Measurements from ENCODE around the gene CLTCL1.

CLTCL1 gene

GRCh38 chr22:19195796-19196731, 95.5 kb downstream of the CLTCL1 start:
- DNase-seq (ENCODE audit: low spot score) = no peak

- DNase-seq (ENCODE audit: low spot score) = no peak
These were observed 96.6 kb downstream of the CLTCL1 start for GRCh38 chr22:19194766-19195536.

- no peak for DNase-seq (ENCODE audit: low spot score)
These were observed 97.6 kb downstream of the CLTCL1 start for GRCh38 chr22:19193879-19194278.

- no peak for DNase-seq (ENCODE audit: low spot score)
These were observed 103.6 kb downstream of the CLTCL1 start for GRCh38 chr22:19187716-19188563.

GRCh38 chr22:19184276-19184997, 107.1 kb downstream of the CLTCL1 start:
- no peak for DNase-seq (ENCODE audit: low spot score)

- DNase-seq (ENCODE audit: low spot score) = no peak
These were observed 108.3 kb downstream of the CLTCL1 start for GRCh38 chr22:19183216-19183615.

GRCh38 chr22:19182472-19183157, 108.9 kb downstream of the CLTCL1 start:
- no peak for DNase-seq (ENCODE audit: low spot score)

GRCh38 chr22:19181786-19182471, 109.6 kb downstream of the CLTCL1 start:
- no peak for DNase-seq (ENCODE audit: low spot score)

- DNase-seq (ENCODE audit: low spot score) = no peak
These were observed 110.6 kb downstream of the CLTCL1 start for GRCh38 chr22:19180740-19181410.

- DNase-seq (ENCODE audit: low spot score) = no peak
These were observed 111.3 kb downstream of the CLTCL1 start for GRCh38 chr22:19180234-19180633.

GRCh38 chr22:19179497-19180048, 111.9 kb downstream of the CLTCL1 start:
- peak; percentile 64 for DNase-seq (ENCODE audit: low spot score)

- peak; percentile 90 for DNase-seq (ENCODE audit: low spot score)
These were observed 112.6 kb downstream of the CLTCL1 start, which contains the start of gene SLC25A1 for GRCh38 chr22:19178657-19179496. TSS of gene SLC25A1 (minus strand) at chr22:19178736. CDS start at chr22:19178673, 63 bp downstream.

GRCh38 chr22:19178065-19178656, 113.4 kb downstream of the CLTCL1 start:
- peak; percentile 58 for DNase-seq (ENCODE audit: low spot score)

GRCh38 chr22:19177164-19178064, 114.1 kb downstream of the CLTCL1 start:
- DNase-seq (ENCODE audit: low spot score) = no peak

- no peak for DNase-seq (ENCODE audit: low spot score)
These were observed 114.8 kb downstream of the CLTCL1 start for GRCh38 chr22:19176732-19177131.

- DNase-seq (ENCODE audit: low spot score) = no peak
These were observed 115.3 kb downstream of the CLTCL1 start for GRCh38 chr22:19176175-19176643.
